IMR-90 (cell line): ENCODE results near the gene PRSS21. TPM values are rescaled to one million over a fixed set of nuclear protein-coding genes. Genes with fewer than 3 reads are reported as not detected.

ENCODE experiments used
- ATAC-seq: fragments of 200-7000 bp; cut with Tn5 transposase; 2 replicates; pipeline ENCODE4 v1.9.1; 2020; ENCODE audit warnings: low read depth, mild to moderate bottlenecking, moderate library complexity
- BruUV-seq: library from RNA; stranded (reverse); fragments of 400-500 nt; replicated peaks from 2 replicates; lab custom pipeline; 2021; lab: Mats Ljungman, UMichigan
- CTCF ChIA-PET: fragments of 300-600 bp; formaldehyde crosslinking; extraction: SDS; loops from one replicate; lab custom pipeline; 2021; ENCODE audit warnings: antibody characterized with exemption; lab: Yijun Ruan, JAX
- POLR2A ChIA-PET: fragments of 300-600 bp; sonication (Branson Sonifier 250); formaldehyde crosslinking; loops from one replicate; lab custom pipeline; 2022; ENCODE audit warnings: antibody characterized with exemption; ENCODE audit not compliant: unreplicated experiment; lab: Charles Lee
- DNase-seq: peaks from one replicate; pipeline ENCODE4 v3.0.0; 2013
- H2AFZ ChIP-seq: replicated peaks from 2 replicates; pipeline ENCODE3; 2013; ENCODE audit warnings: low read length, mild to moderate bottlenecking; ENCODE audit not compliant: poor library complexity
- H2AK5ac ChIP-seq: 2 replicates; pipeline ENCODE4 v1.6.1; 2013; ENCODE audit warnings: low read depth, low read length, inconsistent platforms
- H2AK9ac ChIP-seq: replicated peaks from 2 replicates; pipeline ENCODE3; 2013; ENCODE audit warnings: mild to moderate bottlenecking, low read depth, low read length, moderate library complexity; ENCODE audit not compliant: poor library complexity
- H2BK120ac ChIP-seq: 2 replicates; pipeline ENCODE4 v1.6.1; 2013; ENCODE audit warnings: low read depth, low read length, inconsistent platforms
- H2BK15ac ChIP-seq: 3 replicates; pipeline ENCODE4 v1.6.1; 2013; ENCODE audit warnings: low read depth, low read length, inconsistent platforms
- H2BK20ac ChIP-seq: 2 replicates; pipeline ENCODE4 v1.6.1; 2013; ENCODE audit warnings: low read depth, mild to moderate bottlenecking, inconsistent platforms, low read length, moderate library complexity
- H2BK5ac ChIP-seq: 2 replicates; pipeline ENCODE4 v1.6.1; 2013; ENCODE audit warnings: mild to moderate bottlenecking, low read depth, low read length, inconsistent platforms; ENCODE audit not compliant: poor library complexity, severe bottlenecking
- H3K14ac ChIP-seq: replicated peaks from 2 replicates; pipeline ENCODE4 v1.6.1; 2013; ENCODE audit warnings: low read depth, low read length, inconsistent platforms
- H3K18ac ChIP-seq: 2 replicates; pipeline ENCODE4 v1.6.1; 2013; ENCODE audit warnings: low read depth, low read length, control low read depth
- H3K23ac ChIP-seq: 2 replicates; pipeline ENCODE4 v1.6.1; 2013; ENCODE audit warnings: low read depth, low read length, inconsistent platforms
- H3K27ac ChIP-seq: 2 replicates; pipeline ENCODE4 v1.5.1; 2013; ENCODE audit warnings: mild to moderate bottlenecking, control low read depth, low read length; ENCODE audit not compliant: insufficient read depth
- H3K27me3 ChIP-seq: 2 replicates; pipeline ENCODE4 v1.6.1; 2013; ENCODE audit warnings: low read length; ENCODE audit not compliant: control insufficient read depth, insufficient read depth
- H3K36me3 ChIP-seq: 2 replicates; pipeline ENCODE4 v1.6.1; 2013; ENCODE audit warnings: low read length, mixed read lengths; ENCODE audit not compliant: control insufficient read depth, insufficient read depth
- H3K4ac ChIP-seq: 2 replicates; pipeline ENCODE4 v1.6.1; 2013; ENCODE audit warnings: low read depth, low read length, inconsistent platforms
- H3K4me1 ChIP-seq: 2 replicates; pipeline ENCODE4 v1.6.1; 2013; ENCODE audit warnings: low read length, mixed read lengths; ENCODE audit not compliant: control insufficient read depth, insufficient read depth
- H3K4me2 ChIP-seq: 2 replicates; pipeline ENCODE4 v1.6.1; 2013; ENCODE audit warnings: low read depth, mild to moderate bottlenecking, control low read depth, low read length, moderate library complexity
- H3K4me3 ChIP-seq: 2 replicates; pipeline ENCODE4 v1.5.1; 2013; ENCODE audit warnings: low read depth, mild to moderate bottlenecking, control low read depth, low read length, moderate library complexity; ENCODE audit not compliant: insufficient read depth
- H3K56ac ChIP-seq: 2 replicates; pipeline ENCODE4 v1.6.1; 2013; ENCODE audit warnings: low read length, inconsistent platforms; ENCODE audit not compliant: insufficient read depth; ENCODE audit errors: extremely low read depth
- H3K79me1 ChIP-seq, 2 experiments: 2 replicates each; pipeline ENCODE4 v1.6.1; 2013; ENCODE audit warnings: low read length in 2 of 2, inconsistent platforms in 1 of 2, low read depth in 1 of 2
- H3K9ac ChIP-seq: 2 replicates; pipeline ENCODE4 v1.6.1; 2013; ENCODE audit warnings: low read depth, low read length, control low read depth
- H3K9me1 ChIP-seq: 2 replicates; pipeline ENCODE4 v1.6.1; 2013; ENCODE audit warnings: low read length, inconsistent platforms; ENCODE audit not compliant: insufficient read depth
- H3K9me3 ChIP-seq: 2 replicates; pipeline ENCODE4 v1.6.1; 2013; ENCODE audit warnings: low read length; ENCODE audit not compliant: control insufficient read depth, insufficient read depth
- H4K20me1 ChIP-seq: 2 replicates; pipeline ENCODE4 v1.6.1; 2013; ENCODE audit warnings: low read length, inconsistent platforms; ENCODE audit not compliant: insufficient read depth
- H4K5ac ChIP-seq: 2 replicates; pipeline ENCODE4 v1.6.1; 2013; ENCODE audit warnings: mild to moderate bottlenecking, low read depth, low read length, control low read depth
- H4K8ac ChIP-seq, 2 experiments: 2 replicates each; pipeline ENCODE4 v1.6.1; 2013; ENCODE audit warnings: low read depth in 2 of 2, low read length in 2 of 2, control low read depth in 1 of 2, inconsistent platforms in 1 of 2
- H4K91ac ChIP-seq: 2 replicates; pipeline ENCODE4 v1.6.1; 2013; ENCODE audit warnings: low read depth, low read length, inconsistent platforms; ENCODE audit not compliant: insufficient read depth
- BHLHE40 ChIP-seq: fragments of 150-350 bp; IDR thresholded peaks from 2 replicates; pipeline ENCODE4 v1.6.1; 2016; ENCODE audit warnings: mild to moderate bottlenecking, low read depth, low read length
- CHD1 ChIP-seq: IDR thresholded peaks from 2 replicates; pipeline ENCODE4 v1.6.1; 2012; ENCODE audit warnings: low read depth, low read length, improper control_type of control experiment
- FOS ChIP-seq: fragments of 150-350 bp; IDR thresholded peaks from 2 replicates; pipeline ENCODE4 v1.6.1; 2016; ENCODE audit warnings: low read depth, low read length
- MAFK ChIP-seq: IDR thresholded peaks from 2 replicates; pipeline ENCODE4 v1.6.1; 2012; ENCODE audit warnings: low read depth, low read length, improper control_type of control experiment
- MAZ ChIP-seq: IDR thresholded peaks from 2 replicates; pipeline ENCODE4 v1.6.1; 2012; ENCODE audit warnings: low read depth, mild to moderate bottlenecking, low read length, improper control_type of control experiment, moderate library complexity, borderline replicate concordance
- MXI1 ChIP-seq: IDR thresholded peaks from 2 replicates; pipeline ENCODE4 v1.6.1; 2012; ENCODE audit warnings: low read depth, mild to moderate bottlenecking, low read length, moderate library complexity, borderline replicate concordance
- NFE2L2 ChIP-seq: fragments of 150-350 bp; IDR thresholded peaks from 2 replicates; pipeline ENCODE4 v1.6.1; 2016; ENCODE audit warnings: low read depth, mild to moderate bottlenecking, low read length
- POLR2A ChIP-seq: IDR thresholded peaks from 2 replicates; pipeline ENCODE4 v1.6.1; 2012; ENCODE audit warnings: mild to moderate bottlenecking, low read depth, low read length
- RAD21 ChIP-seq: IDR thresholded peaks from 2 replicates; pipeline ENCODE4 v1.6.1; 2012; ENCODE audit warnings: low read length, improper control_type of control experiment
- RCOR1 ChIP-seq: IDR thresholded peaks from 2 replicates; pipeline ENCODE4 v1.6.1; 2012; ENCODE audit warnings: mild to moderate bottlenecking, low read length, improper control_type of control experiment; ENCODE audit not compliant: insufficient replicate concordance
- RFX5 ChIP-seq: IDR thresholded peaks from 2 replicates; pipeline ENCODE4 v1.8.0; 2012; ENCODE audit warnings: low read depth, mild to moderate bottlenecking, low read length, moderate library complexity
- WGBS, 2 experiments: methylation state at CpG; one replicate each; pipeline versions ENCODE4 v1.1.5 to v1.1.7; 2013; ENCODE audit warnings: missing lambda C conversion rate in 2 of 2; ENCODE audit not compliant: insufficient read length in 1 of 2; ENCODE audit errors: extremely low coverage in 2 of 2; 5-methylcytosine and 5-hydroxymethylcytosine counted together
- dilution Hi-C: fragments of 300-500 bp; cut with HindIII; formaldehyde crosslinking; loops from one replicate; pipeline ENCODE4 v1.14.3; 2018; ENCODE audit warnings: low sequenced_read_pairs; ENCODE audit not compliant: unreplicated experiment
- in situ Hi-C: fragments of 300-500 bp; cut with MboI; formaldehyde crosslinking; loops from 3 replicates; pipeline ENCODE4 v1.14.3; 2019; ENCODE audit warnings: low sequenced_read_pairs, inconsistent platforms, mixed read lengths
- intact Hi-C: fragments of 100-400 bp; cut with micrococcal nuclease; formaldehyde crosslinking; loops from 2 replicates; pipeline ENCODE4 v1.10.0; 2022
- polyA plus RNA-seq, 3 experiments: library from polyadenylated mRNA; depleted of rRNA; stranded (reverse); fragments of >200 nt; gene quantifications; 2 replicates each; pipeline ENCODE4 v1.2.3, GENCODE V29; 2012; ENCODE audit warnings: low replicate concordance in 1 of 3
- total RNA-seq: library from RNA; depleted of rRNA; stranded (reverse); fragments of >200 nt; gene quantifications from 2 replicates; pipeline ENCODE4 v1.2.3, GENCODE V29; 2012
- TF ChIP-seq, protein P1 (sequence below): fragments of 150-350 bp; IDR thresholded peaks from 2 replicates; pipeline ENCODE4 v1.6.1; 2016; ENCODE audit warnings: low read depth, mild to moderate bottlenecking, low read length, moderate library complexity, borderline replicate concordance
- TF ChIP-seq, protein P2 (sequence below): fragments of 150-350 bp; IDR thresholded peaks from 2 replicates; pipeline ENCODE4 v1.6.1; 2017; ENCODE audit warnings: mild to moderate bottlenecking, antibody characterized with exemption, low read length, low read depth

Gene PRSS21
- total and polyA plus RNA-seq, 2 of the 4 experiments (the other 2 are of a cell fraction), result 0.21 TPM; not detected in 1

- Histone ChIP-seq H3K9me1 (no peaks in the 10 kb centered on the region), H2AK9ac (peak overlapping the region; percentile 50), H3K18ac (no peak overlapping the region), H3K4ac (no peak overlapping the region), H2BK120ac (no peak overlapping the region), H3K4me2 (no peak overlapping the region), H3K36me3 (no peaks in the 10 kb centered on the region), H2AK5ac (no peak overlapping the region), H3K9ac (no peak overlapping the region), H4K20me1 (no peaks in the 10 kb centered on the region), H3K9me3 (peaks cover 5% of the 10 kb centered on the region), H3K4me3 (no peak overlapping the region), H2BK20ac (no peak overlapping the region), H3K4me1 (0 out of 2 replicates have a peak, but pooled peaks cover 2% of the 10 kb centered on the region), H3K27me3 (peaks cover 18% of the 10 kb centered on the region), H4K91ac (no peak overlapping the region), H3K56ac (no peak overlapping the region), H4K8ac (no peak overlapping the region), H2BK15ac (no peak overlapping the region), H3K23ac (no peak overlapping the region), H4K5ac (no peak overlapping the region), H2AFZ (peak overlapping the region; percentile 49), H2BK5ac (no peak overlapping the region), H3K14ac (no peak overlapping the region), H3K79me1 (no peaks in the 10 kb centered on the region), H3K27ac (no peak overlapping the region)
- ATAC-seq (no peak), DNase-seq (no peak)
- dilution Hi-C loops (no loop called here), intact Hi-C loops (no loop called here), in situ Hi-C loops (no loop called here)
- ChIA-PET CTCF (interaction anchor here (1.2 kb wide), 1 partner anchor 15 kb away, joined by 3 read pairs; no protein-coding TSS in a partner anchor), POLR2A (no interaction called here)
- TF ChIP-seq, protein P1, sequence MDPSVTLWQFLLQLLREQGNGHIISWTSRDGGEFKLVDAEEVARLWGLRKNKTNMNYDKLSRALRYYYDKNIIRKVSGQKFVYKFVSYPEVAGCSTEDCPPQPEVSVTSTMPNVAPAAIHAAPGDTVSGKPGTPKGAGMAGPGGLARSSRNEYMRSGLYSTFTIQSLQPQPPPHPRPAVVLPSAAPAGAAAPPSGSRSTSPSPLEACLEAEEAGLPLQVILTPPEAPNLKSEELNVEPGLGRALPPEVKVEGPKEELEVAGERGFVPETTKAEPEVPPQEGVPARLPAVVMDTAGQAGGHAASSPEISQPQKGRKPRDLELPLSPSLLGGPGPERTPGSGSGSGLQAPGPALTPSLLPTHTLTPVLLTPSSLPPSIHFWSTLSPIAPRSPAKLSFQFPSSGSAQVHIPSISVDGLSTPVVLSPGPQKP, result no peak
- TF ChIP-seq FOS (no peak), NFE2L2 (no peak), POLR2A (no peak), RAD21 (no peak), RCOR1 (no peak), CHD1 (no peak), RFX5 (no peak), MXI1 (no peak), MAZ (no peak), MAFK (no peak), BHLHE40 (no peak)
- TF ChIP-seq, protein P2, sequence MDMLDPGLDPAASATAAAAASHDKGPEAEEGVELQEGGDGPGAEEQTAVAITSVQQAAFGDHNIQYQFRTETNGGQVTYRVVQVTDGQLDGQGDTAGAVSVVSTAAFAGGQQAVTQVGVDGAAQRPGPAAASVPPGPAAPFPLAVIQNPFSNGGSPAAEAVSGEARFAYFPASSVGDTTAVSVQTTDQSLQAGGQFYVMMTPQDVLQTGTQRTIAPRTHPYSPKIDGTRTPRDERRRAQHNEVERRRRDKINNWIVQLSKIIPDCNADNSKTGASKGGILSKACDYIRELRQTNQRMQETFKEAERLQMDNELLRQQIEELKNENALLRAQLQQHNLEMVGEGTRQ, result no peak
- WGBS, 2 experiments, result 48% methylated on average over 19 of the region's 56 CpGs; no CpG with 5 or more reads in 1 of the 2 experiments
- no TSS peak for BruUV-seq
Measured at GRCh38 chr16:2852731-2853507, 35.9 kb downstream of the PRSS21 start.
